ENCODE measurements around the gene ATP8A2.
"Not testable (repeated sequence)": the region's sequence is repeated elsewhere in the genome, so short reads cannot be mapped to it uniquely, and the experiment has no call there.

Gene ATP8A2

GRCh38 chr13:25352806-25353205 lies 19.0 kb upstream of the ATP8A2 start:
- no peaks in the 10 kb centered on the region for H3K9me3 ChIP-seq (ENCODE audit: low read depth, low read length)
- no peak overlapping the region for H3K27ac ChIP-seq
- DNase-seq (ENCODE audit: low read depth, low spot score), result no peak

GRCh38 chr13:25353344-25353743 lies 18.4 kb upstream of the ATP8A2 start:
- H3K36me3 ChIP-seq (ENCODE audit: insufficient read depth, low read length), result no peaks in the 10 kb centered on the region
- DNase-seq (ENCODE audit: low read depth, low spot score), result no peak
- no peak overlapping the region for H3K27ac ChIP-seq
- H3K4me3 ChIP-seq, result no peak overlapping the region
- H3K9ac ChIP-seq (ENCODE audit: insufficient read length), result no peak overlapping the region
- TF ChIP-seq POLR2AphosphoS5 (IDR thresholded peaks at IDR 0.05; ENCODE audit: borderline replicate concordance, low read depth, low read length) (no peak), FOXP2 (optimal IDR thresholded peaks at IDR 0.05; ENCODE audit: control extremely low read depth, extremely low read length, insufficient read depth) (no peak), EZH2 (IDR thresholded peaks at IDR 0.05) (no peak)
- no peaks in the 10 kb centered on the region for H3K9me3 ChIP-seq (ENCODE audit: low read depth, low read length)

More at GRCh38 chr13:25352806-25353205, 19.0 kb upstream of the ATP8A2 start:
- Histone ChIP-seq H3K4me3 (no peak overlapping the region), H3K36me3 (ENCODE audit: insufficient read depth, low read length) (no peaks in the 10 kb centered on the region), H3K9ac (ENCODE audit: insufficient read length) (no peak overlapping the region)
- TF ChIP-seq FOXP2 (optimal IDR thresholded peaks at IDR 0.05; ENCODE audit: control extremely low read depth, extremely low read length, insufficient read depth) (no peak), POLR2AphosphoS5 (IDR thresholded peaks at IDR 0.05; ENCODE audit: borderline replicate concordance, low read depth, low read length) (no peak), EZH2 (IDR thresholded peaks at IDR 0.05) (no peak)

GRCh38 chr13:25354377-25354776 lies 17.4 kb upstream of the ATP8A2 start:
- TF ChIP-seq FOXP2 (optimal IDR thresholded peaks at IDR 0.05; ENCODE audit: control extremely low read depth, extremely low read length, insufficient read depth) (no peak), POLR2AphosphoS5 (IDR thresholded peaks at IDR 0.05; ENCODE audit: borderline replicate concordance, low read depth, low read length) (no peak), EZH2 (IDR thresholded peaks at IDR 0.05) (no peak)
- H3K36me3 ChIP-seq (ENCODE audit: insufficient read depth, low read length), result no peaks in the 10 kb centered on the region
- H3K4me3 ChIP-seq, result no peak overlapping the region
- no peaks in the 10 kb centered on the region for H3K9me3 ChIP-seq (ENCODE audit: low read depth, low read length)
- DNase-seq (ENCODE audit: low read depth, low spot score), result no peak
- no peak overlapping the region for H3K27ac ChIP-seq
- H3K9ac ChIP-seq (ENCODE audit: insufficient read length), result no peak overlapping the region

GRCh38 chr13:25360443-25360842 lies 11.3 kb upstream of the ATP8A2 start:
- DNase-seq (ENCODE audit: low read depth, low spot score); H3K9me3 ChIP-seq (ENCODE audit: low read depth, low read length); H3K27ac ChIP-seq; H3K36me3 ChIP-seq (ENCODE audit: insufficient read depth, low read length); H3K9ac ChIP-seq (ENCODE audit: insufficient read length); H3K4me3 ChIP-seq: not testable (repeated sequence)

- DNase-seq (ENCODE audit: low read depth, low spot score), result no peak
- Histone ChIP-seq H3K9me3 (ENCODE audit: low read depth, low read length) (no peaks in the 10 kb centered on the region), H3K9ac (ENCODE audit: insufficient read length) (no peak overlapping the region), H3K4me3 (no peak overlapping the region), H3K27ac (no peak overlapping the region), H3K36me3 (ENCODE audit: insufficient read depth, low read length) (no peaks in the 10 kb centered on the region)
- TF ChIP-seq POLR2AphosphoS5 (IDR thresholded peaks at IDR 0.05; ENCODE audit: borderline replicate concordance, low read depth, low read length) (no peak), FOXP2 (optimal IDR thresholded peaks at IDR 0.05; ENCODE audit: control extremely low read depth, extremely low read length, insufficient read depth) (no peak), EZH2 (IDR thresholded peaks at IDR 0.05) (no peak)
Measured at GRCh38 chr13:25365720-25366235, 6.0 kb upstream of the ATP8A2 start.

- H3K36me3 ChIP-seq (ENCODE audit: insufficient read depth, low read length), result no peaks in the 10 kb centered on the region
- TF ChIP-seq POLR2AphosphoS5 (IDR thresholded peaks at IDR 0.05; ENCODE audit: borderline replicate concordance, low read depth, low read length) (no peak), FOXP2 (optimal IDR thresholded peaks at IDR 0.05; ENCODE audit: control extremely low read depth, extremely low read length, insufficient read depth) (no peak), EZH2 (IDR thresholded peaks at IDR 0.05) (no peak)
- H3K4me3 ChIP-seq, result peak overlapping the region; percentile 80
- no peak overlapping the region for H3K9ac ChIP-seq (ENCODE audit: insufficient read length)
- H3K27ac ChIP-seq, result no peak overlapping the region
- no peak for DNase-seq (ENCODE audit: low read depth, low spot score)
- H3K9me3 ChIP-seq (ENCODE audit: low read depth, low read length), result no peaks in the 10 kb centered on the region
Measured at GRCh38 chr13:25371158-25371874, 458 bp upstream of the ATP8A2 start.

GRCh38 chr13:25372284-25373081 lies 709 bp downstream of the ATP8A2 start:
- no peak for DNase-seq (ENCODE audit: low read depth, low spot score)
- Histone ChIP-seq H3K27ac (no peak overlapping the region), H3K4me3 (peak overlapping the region; percentile 80), H3K9me3 (ENCODE audit: low read depth, low read length) (no peaks in the 10 kb centered on the region), H3K36me3 (ENCODE audit: insufficient read depth, low read length) (no peaks in the 10 kb centered on the region), H3K9ac (ENCODE audit: insufficient read length) (peak overlapping the region; percentile 25)
- TF ChIP-seq EZH2 (IDR thresholded peaks at IDR 0.05), result no peak
- no peak for TF ChIP-seq FOXP2 (optimal IDR thresholded peaks at IDR 0.05; ENCODE audit: control extremely low read depth, extremely low read length, insufficient read depth)
- no peak for TF ChIP-seq POLR2AphosphoS5 (IDR thresholded peaks at IDR 0.05; ENCODE audit: borderline replicate concordance, low read depth, low read length)

- H3K27ac ChIP-seq, result no peak overlapping the region; the same call in 1 of the 2 replicates
- no peak overlapping the region for H3K9ac ChIP-seq (ENCODE audit: insufficient read length)
- H3K9me3 ChIP-seq (ENCODE audit: low read depth, low read length), result no peaks in the 10 kb centered on the region
- DNase-seq (ENCODE audit: low read depth, low spot score), result no peak
- no peaks in the 10 kb centered on the region for H3K36me3 ChIP-seq (ENCODE audit: insufficient read depth, low read length)
- no peak overlapping the region for H3K4me3 ChIP-seq
- no peak for TF ChIP-seq POLR2AphosphoS5 (IDR thresholded peaks at IDR 0.05; ENCODE audit: borderline replicate concordance, low read depth, low read length)
Measured at GRCh38 chr13:25375727-25376358, 4.1 kb downstream of the ATP8A2 start.
